HG03442 (cell line): ENCODE data around the gene MACO1.
"Not testable (repeated sequence)": the region's sequence is repeated elsewhere in the genome, so short reads cannot be mapped to it uniquely, and the experiment has no call there.

ENCODE experiments used
- ATAC-seq: cut with Tn5 transposase; IDR thresholded peaks from one replicate; pipeline ENCODE4 v1.9.1; 2021; ENCODE audit warnings: mild to moderate bottlenecking, moderate library complexity; ENCODE audit not compliant: unreplicated experiment

Gene MACO1

GRCh38 chr1:25423206-25423605 is 7.5 kb upstream of the MACO1 start:
- not testable (repeated sequence) for ATAC-seq

DNA sequence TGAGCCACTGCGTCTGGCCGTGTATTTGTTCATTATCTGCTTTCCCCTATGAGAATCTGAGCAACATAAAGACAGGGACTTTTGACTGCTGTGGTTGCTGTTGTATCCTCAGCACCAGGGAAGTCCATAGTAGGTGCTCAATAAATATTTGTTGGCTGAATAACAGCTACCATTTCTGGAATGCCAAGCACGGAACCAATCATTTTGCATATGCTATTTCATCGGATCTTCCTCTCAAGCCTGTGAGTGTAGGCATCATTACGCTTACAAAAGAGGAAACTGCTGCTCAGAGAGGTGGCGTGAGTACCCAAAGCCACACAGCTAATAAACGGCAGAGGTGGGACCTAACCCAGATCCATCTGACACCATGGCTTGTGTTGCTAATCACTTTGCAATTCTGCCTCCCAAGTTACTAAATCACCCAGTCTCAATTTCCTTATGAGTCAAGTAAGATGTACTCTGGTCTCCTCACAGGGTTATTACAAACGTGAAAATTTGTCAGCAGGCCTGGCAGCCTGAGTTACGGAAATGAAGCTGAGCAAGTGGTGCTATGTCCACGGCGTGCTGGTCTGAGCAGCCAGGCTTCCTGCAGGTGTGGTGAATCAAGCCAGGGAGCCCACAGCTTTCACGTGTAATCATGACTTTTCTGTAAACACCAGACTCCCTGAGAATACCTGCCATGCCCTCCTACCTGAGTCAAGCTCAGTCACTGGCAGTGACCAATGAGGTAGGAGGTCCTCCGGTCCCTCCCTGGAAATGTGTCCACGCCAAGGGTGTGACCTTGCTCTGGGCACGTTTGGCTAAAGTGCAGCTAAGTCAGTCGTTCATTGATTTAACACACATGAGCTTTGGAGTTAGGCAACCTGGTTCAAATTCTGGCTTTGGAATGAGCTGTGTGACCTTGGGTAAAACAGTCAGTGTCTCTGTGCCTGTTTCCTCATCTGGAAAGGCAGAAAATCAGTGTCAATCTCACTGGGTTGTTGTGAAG is 5.3 kb upstream of the MACO1 start:
- ATAC-seq = no peak

DNA sequence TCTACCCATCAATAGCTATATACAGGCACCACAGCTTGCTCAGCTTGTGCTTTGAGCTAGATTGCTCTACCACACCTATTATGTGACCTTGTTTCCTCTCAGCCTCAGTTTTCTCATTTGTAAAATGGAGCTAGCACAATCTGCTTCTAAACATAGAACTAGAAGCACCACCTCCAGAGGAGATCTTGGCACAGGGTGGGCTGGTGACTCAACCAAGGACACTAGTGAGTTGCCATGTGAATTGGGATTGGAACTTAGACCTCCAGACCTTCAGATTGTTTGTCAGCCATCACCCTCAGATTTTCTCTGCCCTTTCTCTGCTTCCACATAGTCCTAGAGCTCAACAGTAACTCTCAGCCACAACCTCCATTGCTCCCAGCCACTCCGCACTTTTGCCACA is 3.0 kb upstream of the MACO1 start:
- ATAC-seq = no peak

DNA sequence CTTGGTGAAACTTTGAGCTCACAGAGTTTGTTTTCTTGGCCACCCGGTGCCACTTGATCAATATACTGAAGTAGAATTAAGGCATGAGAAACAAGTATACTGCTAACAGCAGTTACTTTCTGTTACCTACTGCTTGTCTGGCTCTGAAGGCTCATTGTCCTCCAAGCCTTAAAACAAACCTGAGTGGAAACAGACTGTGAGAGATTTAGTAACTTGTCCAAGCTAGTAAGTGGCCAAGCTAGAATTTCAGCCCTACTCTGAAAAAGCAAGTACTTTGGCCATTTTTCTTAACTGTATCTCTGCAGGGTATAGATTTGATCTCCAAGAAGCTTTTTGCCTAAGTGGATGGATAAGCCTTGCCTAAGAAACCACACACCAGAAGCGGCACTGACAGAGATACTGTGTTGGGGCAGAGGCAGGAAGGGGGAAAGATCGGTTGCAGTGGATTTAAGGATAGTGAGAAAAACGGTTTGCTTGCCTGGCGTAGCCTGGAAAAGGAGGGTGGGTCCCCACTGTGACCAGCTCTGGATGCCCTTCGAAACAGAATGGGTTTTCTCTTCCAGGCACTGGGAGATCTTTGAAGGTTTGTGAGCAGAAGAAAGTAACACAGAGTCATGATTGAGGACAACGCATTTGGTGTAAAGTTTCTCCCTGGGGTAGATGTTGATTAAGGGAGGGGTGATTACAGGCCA is 2.1 kb upstream of the MACO1 start:
- ATAC-seq = no peak

DNA sequence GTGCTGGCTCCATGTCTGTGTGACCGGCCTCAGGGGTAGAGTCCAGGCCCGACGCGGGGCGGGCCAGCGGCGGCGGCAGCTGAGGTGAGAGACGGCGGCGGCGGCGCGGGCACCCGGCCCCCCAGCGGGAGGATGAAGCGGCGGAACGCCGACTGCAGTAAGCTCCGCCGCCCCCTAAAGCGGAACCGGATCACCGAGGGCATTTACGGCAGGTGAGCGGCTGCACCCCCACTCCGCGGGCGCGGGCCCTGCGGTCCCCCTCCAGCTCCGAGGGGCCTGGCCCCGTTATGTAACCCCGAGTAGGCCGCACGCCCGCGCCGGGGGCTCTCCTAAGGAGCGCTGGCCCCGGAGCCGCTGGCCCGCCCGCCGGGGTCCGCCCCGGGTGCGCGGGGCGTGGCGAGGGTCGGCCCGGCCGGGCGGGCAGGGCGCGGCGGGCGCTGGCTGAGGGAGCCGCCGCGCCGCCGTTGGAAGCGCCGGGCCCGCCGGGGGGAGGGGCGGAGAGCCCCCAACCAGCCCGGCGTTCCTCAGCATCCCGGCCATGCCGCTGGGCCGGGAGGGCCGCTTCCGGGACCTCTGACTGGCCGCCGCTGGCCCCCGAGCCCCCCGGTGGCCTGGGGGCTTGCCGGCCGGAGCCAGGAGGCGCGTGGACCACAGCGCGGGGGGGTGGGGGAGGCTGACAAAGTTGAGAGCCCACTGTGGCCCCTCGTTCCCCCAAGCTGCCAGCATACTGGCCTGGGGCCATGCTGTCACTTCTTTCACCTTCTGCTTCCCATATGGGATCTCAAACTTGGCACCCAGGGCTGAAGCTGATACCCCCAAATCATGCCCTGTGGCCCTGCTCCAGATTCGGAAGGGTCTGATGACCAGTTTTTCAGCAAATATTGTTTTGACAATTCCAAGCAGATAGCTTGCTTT is 527 bp downstream of the MACO1 start:
- ATAC-seq = peak; percentile 21

DNA sequence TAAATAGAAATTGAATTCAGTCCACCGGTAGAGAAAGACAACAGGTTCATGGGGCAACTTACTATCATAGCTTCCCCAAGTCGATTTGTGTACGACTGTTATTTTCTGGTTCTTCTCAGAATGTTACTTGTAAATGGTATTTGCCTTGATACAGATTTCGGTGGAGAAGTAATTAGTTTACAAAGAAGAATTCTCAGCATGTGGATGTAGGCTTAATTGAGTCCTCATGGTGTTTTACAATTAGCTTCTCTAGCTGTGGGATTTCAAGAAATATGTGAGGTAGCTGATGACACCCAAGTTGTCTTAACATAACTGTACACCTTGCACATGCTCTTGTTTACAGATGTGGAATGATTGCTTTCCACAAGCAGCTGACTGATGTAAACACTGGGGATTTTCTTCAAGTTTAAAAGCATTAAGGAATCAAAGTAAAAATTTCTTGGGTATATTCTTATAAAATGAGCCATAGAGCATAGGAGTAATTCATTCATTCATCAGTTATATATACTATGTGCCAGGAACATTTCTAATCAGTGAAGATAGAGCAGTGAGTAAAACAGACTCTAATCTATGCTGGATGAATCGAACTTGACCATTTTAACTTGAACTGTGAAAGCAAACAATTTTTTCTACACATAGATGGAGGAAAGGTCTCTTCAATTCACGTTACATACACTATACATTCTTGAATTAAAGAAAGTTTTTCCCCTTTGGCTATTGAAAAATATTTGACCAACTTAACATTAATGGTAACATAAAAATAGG is 1.4 kb downstream of the MACO1 start:
- ATAC-seq = no peak

GRCh38 chr1:25432749-25433388 is 2.2 kb downstream of the MACO1 start:
- no peak for ATAC-seq

- no peak for ATAC-seq
Observed at GRCh38 chr1:25433389-25434186, 2.9 kb downstream of the MACO1 start.

DNA sequence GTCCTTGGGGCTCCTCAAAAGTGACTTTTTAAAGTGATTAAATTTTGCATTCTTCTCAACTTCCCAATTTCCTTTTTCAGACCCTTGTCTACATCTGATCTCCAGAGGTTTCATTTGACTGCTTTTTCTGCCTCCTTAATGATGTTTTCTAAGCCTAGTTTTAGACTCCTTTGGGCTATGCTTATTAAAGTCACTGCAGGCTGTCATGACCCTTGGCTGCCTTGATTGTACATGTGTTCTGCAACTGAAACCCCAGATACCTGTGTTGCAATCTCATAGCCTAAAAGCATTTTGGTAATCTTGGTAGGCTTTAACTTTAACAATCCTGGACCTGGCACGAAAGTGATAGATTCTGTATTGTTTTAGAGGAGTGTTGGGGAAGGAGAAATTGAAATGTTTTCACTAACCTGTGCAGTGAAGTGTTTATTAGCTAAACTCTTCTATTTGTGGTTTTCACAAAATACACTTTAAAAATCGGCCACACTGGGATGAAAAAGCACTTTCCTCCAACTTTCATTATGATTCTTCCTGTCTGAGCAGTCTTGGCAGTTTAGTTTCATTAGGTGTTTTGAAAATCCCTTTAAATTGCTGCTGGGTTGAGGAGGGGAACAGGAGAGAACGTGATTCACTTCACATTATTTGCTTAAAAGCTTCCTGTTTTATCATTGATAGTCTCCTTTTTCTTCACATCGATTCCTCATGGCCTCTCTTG is 4.9 kb downstream of the MACO1 start:
- no peak for ATAC-seq

GRCh38 chr1:25437672-25438071 is 7.0 kb downstream of the MACO1 start:
- ATAC-seq = no peak

DNA sequence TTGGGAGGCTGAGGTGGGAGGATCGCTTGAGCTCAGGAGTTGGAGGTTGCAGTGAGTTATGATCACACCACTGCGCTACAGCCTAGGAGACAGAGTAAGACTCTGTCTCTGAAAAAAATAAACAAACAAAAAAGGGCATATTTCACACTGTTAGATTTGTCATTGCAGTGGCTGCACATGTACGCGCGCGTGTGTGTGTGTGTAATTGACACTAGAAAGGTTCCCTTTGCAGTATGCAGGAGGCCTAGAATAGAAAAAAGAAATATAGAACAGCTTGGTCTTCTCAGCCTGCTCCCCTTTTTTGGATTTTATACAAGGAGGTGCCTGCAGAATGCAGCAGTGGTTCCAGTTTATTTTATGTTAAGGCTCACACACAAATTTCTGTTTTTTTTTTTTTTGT is 8.6 kb downstream of the MACO1 start:
- no peak for ATAC-seq

GRCh38 chr1:25442178-25442577 is 11.5 kb downstream of the MACO1 start:
- ATAC-seq = no peak

- ATAC-seq = no peak
Observed at GRCh38 chr1:25443030-25443699, 12.5 kb downstream of the MACO1 start.

GRCh38 chr1:25444604-25445003 is 13.9 kb downstream of the MACO1 start:
- not testable (repeated sequence) for ATAC-seq

- no peak for ATAC-seq
Observed at GRCh38 chr1:25445993-25446538, 15.4 kb downstream of the MACO1 start.

DNA sequence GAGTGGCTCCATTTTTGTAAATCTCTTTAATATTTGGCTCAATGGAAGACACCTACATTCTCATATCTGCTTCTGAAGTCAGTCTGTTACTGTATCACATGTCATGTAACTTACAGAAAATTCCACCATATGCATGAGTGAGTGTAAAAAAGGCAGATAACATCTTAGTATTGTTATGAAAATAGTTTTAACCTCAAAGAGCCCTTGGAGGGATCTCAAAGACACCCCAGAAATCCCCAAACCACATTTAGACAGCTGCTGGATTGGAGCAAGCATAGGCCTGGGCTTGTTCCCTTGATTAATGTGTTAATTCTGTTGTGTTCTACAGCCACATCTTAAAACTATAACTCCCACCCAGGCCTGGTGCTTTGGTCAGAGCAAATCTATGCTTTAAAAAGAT is 16.9 kb downstream of the MACO1 start:
- ATAC-seq = peak; percentile 77

GRCh38 chr1:25450891-25451290 is 20.2 kb downstream of the MACO1 start:
- no peak for ATAC-seq
